Activated CD4-positive, alpha-beta T cell treated with anti-CD3 and anti-CD28 coated beads for 4 hours (primary cell): Measurements from ENCODE around the gene CDH23.

Source experiments
- DNase-seq, 2 donors: peaks; one replicate each; pipeline ENCODE4 v3.0.0-alpha.2; 2020

Gene CDH23

DNA sequence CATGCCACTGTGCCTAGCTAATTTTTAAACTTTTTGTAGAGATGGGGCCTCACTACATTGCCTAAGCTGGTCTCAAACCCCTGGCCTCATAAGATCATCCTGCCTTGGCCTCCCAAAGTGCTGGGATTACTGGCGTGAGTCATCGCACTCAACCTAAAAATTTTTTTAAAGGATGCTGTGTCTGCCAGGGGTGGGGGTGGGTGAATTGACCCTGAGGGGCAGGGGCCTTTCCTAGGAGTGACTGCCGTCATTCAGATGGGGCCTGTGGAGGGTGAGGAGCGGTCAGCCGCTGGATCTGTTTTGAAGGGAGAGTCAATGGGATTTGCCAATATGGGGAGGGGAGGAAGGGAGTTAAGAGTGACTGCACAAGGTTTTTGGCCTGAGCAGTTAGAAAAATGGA lies 233.4 kb downstream of the CDH23 start:
- no peak for DNase-seq

DNA sequence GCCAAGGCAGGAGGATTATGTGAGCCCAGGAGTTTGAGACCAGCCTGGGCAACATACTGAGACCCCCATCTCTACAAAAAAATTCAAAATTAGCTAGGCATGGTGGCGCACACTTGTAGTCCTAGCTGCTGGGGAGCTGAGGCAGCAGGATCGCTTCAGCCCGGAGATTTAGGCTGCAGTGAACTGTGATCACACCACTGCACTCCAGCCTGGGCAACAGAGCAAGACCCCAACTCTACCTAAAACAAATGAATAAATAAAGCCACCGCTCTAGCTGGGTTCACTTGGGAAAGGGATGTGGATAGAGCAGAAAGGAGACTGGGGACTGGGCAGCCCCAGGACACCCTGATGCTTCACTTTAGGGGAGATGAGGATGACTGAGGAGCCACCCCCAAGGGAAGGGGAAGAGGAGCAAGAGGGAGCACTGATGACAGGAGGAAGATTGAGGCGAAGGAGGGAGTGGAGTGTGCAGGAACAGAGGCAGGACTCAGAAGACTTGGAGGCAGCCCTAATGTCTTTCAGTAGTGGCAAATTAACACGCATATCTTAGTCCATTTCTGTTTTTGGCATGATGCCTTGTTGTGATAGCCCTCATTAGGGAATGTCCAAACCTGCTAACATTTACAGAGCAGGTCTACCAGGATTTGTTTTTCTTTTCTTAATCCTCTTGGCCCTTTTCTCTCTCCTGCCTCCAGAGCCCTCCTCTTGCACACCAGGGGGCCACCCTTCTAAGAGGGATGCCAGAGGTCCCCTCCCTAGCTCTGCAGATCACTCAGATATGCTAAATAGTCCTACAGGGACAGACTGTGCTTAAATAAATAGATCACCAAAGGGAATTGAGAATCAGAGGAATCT lies 234.5 kb downstream of the CDH23 start:
- DNase-seq = no peak

DNA sequence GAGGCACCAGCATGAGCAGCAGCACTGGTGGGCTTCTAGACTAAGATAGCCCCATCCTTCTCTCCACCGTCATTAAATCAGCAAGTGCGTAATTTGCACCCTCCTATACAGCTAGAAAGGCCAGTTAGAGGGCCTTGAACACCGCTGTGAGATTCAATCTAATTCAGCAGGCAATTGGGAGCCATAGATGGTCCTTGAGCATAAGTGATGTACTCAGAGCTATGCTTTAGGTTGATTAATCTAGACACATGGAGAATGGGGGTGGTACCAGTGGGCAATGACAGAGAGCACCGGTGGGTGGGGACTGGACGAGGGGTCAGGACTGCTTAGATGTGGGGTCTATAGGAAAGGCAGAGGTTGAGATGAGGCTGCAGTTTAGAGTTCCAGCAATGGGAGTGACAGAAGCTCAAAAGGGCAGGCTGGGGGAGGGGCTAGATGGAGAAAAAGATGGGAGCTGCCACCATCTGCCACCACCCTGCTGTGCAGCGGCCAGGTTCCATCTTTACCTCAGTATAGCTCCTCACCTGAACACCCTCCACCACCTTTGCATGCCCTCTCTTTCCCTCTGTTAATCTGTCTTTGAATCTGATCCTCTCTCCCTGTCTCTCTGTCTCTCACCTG lies 235.6 kb downstream of the CDH23 start:
- no peak for DNase-seq

DNA sequence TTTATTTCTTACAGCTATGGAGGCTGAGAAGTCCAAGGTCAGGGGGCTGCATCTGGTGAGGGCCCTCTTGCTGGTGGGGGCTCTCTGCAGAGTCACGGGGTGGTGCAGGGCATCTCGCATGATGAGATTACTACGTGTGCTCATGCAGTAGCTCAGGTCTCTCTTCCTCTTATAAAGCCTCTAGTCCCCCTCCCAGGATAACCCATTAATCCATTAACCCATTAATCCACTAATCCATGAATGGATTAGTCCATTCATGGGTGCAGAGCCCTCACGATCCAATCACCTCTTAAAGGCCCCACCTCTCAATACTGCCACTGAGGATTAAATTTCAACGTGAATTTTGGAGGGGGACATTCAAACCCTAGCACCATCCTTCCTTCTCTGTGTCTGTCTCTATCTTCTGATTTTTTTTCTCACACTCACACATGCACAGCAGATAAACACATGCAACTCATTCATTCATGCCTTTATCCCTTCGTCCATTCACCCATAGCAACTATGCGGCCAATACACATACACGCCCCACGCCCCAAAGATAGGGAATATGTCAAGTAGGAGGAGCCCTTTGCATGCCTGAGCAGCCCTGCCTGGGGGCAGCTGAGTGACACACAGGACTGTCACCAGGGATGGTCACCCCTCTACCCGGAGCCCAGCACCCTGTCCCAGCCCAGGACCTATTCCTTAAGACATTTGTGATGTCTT lies 236.3 kb downstream of the CDH23 start:
- DNase-seq = no peak

DNA sequence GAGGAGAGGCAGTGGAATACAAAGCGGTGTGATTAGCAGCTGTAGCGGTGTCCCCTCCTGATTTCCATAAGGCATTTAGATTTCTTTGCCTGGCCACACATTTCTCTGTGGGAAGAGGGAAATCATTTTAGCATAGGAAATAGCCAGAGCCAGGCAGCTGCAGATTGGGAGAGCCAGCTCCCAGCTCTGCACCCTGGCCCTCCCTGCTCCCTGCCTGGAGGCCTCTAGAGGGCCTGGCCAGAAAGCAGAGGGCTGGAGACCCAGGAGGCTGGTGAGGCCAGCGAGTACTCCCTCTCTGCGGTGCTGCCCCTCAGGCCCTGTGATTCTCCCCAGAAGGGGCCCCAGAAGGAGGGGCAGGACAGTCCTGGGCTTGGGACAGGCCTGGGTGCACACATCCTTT lies 237.2 kb downstream of the CDH23 start:
- no peak for DNase-seq

DNA sequence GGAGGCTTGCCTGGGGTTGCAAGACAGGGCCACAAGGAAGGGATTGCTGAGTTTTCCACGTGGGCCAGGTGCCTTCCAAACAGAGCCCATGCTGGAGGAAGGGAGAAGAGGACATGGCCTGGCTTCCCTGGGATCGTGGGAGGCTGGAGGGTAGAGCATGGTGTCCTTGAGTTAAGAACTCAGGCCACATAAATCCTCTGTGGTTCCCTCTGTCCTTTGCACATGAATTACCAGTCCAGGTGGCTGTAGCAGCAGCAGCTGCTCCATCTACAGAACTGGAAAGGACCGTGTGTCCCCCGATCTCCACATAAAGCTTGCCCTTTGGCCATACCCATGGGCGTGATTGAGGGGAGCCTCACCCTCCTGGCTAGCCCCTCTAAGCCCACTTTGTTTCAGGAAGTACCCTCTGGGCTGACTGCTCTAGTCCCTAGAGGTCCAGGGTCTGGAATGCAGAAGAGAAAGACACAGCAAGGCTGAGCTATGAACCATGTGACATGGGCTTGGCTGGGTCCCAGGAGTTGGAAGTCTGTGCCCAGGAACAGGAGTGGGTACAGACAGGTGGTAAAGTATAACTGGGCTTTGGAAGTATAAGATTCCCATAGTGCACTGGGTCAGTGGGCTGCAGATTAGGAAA lies 237.9 kb downstream of the CDH23 start:
- DNase-seq = no peak

DNA sequence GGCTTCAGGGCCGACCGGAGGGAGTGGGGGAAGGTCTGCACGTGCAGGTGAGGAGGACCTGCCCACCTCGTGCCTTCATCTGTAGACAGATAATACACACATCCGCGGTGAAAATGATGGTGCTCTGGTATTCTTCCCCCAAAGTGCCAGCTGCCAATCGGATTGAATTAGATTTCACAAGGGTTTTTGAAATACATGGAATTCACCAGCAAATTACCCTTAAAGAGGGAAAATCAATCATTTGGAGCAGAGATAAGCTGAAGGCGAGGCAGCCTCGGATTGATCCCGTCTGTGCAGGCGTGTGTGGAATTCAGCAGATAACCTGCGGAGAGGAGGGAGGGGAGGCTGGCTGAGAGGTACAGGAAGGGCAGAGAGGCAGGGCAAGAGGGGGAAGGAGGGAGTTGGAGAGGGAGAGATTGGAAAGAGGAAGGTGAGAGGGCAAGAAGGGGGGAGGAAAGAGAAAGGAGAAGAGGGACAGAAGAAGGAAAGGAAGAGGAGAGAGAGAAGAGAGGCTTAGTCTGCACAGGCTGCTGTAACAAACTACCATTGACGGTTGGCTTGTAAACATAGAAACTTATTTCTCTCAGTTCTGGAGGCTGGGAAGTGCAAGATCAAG lies 238.6 kb downstream of the CDH23 start:
- no peak for DNase-seq

DNA sequence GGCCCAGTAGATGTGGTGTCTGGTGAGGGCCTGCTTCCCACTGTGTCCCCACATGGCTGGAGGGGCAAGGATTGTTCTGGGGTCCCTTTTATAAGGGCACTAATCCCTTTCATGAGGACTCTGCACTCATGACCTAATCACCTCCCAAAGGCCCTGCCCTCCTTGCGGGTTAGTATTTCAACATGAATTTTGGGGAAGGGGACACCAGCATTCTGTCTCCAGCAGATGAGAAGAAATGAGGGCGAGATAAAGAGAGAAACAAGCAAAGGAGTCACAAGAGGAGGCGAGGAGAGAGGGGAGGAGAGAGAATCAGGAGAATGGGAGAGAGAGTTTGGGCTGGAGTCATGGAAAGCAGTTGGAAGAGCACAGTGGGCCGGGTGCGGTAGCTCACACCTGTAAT lies 239.1 kb downstream of the CDH23 start:
- no peak for DNase-seq

DNA sequence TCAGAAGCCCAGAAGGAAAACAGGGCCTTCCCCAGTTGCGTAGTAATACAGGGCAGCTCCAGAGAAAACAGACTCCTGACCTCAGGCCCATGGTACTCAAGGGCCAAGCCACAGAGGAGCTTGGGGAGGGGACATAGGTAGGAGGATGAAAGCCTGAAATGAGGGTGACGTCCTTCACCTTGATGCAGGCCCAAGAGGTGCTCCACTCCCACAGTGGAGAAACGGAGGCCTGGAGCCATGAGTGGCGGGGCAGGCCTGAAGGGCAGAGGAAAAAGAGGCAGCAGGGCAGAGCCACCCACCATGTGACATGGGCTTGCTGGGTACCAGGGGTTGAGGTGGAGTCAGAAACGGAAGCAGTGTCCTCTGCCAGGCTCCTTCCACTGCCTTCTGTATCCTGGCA lies 239.9 kb downstream of the CDH23 start:
- DNase-seq = no peak

DNA sequence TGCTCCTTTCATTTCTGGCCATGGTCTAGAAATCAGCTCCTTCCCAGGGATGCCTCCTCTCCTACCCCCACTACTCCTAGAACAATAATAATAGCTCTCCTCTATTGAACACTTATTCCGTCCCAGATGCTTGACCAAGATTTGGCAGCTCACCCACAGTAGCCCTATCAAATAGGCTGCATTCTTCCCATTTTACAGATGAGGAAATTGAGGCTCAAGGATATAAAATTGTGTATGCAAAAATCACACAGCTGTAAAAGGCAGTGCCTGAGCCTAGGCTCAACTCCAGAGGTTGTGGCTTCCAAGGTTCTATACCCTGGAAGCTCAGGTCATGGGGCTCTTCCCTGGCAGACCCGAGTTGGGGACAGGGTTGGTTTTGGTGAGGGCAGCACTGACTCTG lies 240.6 kb downstream of the CDH23 start:
- DNase-seq = no peak

DNA sequence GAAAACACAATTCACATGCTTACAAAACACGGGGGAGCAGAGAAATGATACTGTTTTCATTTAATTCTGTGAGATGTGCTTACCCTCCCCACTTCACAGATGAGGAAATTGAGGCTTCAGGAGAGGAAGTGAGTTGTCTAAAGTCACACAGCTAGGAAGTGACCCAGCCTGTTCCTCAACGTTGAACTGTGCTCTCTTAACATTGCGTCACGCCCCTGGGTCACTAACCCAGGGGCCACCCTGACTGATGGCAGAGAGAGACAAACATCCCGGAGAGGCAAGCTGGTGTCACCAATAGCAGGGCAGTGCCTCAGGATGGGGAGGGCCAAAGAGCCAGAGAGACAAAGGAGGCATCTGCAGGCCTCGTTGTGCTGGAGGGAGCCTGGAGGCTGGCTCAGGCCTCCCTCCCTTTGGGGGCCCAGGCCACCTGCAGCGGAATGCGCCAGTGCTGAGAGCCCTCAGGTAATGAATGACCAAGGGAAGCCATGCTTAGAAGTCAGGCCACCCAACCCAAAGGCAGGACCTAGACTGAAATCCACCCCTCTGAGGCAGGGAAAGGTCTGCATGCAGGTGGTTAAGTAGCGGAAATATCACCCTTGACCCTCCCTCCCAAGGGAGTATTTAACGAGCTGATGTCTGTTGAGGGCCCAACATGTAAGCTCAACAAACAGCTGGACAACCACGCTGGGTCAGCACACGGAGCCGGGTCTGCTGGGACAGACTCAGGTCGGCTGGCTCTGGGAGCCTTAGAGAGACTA lies 241.5 kb downstream of the CDH23 start:
- no peak for DNase-seq

DNA sequence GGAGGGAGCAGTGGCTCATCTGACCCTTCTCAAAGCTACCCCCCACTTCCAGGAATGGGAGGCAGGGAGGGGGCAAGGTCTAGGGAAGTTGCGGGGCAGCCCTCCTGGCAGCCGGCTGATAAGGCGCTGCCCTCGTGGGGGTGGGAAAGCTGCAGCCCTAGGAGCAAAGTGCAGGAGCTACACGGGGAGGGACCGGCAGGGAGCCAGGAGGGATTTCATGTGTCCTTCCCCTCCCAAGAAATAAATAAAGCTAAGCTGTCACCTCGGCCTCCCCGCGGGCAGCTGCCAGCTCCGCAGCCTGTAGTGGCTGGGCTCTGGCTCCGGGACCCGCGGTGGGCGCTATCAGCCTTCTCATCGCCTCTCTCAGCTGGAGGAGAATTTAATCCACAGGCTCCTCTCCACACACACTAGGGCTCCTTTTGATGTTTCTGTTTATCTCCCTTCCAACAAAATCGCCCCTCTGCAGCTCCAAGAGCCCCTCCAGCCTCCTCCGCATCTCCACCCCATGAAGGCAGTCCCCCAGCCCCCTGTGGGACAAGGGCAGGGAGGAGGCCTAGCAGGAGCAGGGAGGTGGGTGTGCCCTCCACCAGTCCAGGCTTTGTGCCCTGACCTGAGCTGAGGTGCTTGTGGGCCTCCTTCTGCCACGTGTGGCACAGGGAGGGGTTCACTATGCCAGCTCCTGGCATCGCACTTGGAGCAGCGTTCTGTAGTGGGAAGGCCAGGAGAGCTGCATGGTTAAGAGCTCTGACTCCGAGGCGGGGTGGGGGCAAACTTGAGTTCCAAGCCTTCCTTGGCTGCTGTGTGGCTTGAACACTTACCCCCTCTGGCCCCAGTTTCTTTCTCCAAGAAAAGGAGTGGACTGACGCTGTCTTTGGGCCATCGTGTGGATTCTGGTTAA lies 242.4 kb downstream of the CDH23 start:
- no peak for DNase-seq

DNA sequence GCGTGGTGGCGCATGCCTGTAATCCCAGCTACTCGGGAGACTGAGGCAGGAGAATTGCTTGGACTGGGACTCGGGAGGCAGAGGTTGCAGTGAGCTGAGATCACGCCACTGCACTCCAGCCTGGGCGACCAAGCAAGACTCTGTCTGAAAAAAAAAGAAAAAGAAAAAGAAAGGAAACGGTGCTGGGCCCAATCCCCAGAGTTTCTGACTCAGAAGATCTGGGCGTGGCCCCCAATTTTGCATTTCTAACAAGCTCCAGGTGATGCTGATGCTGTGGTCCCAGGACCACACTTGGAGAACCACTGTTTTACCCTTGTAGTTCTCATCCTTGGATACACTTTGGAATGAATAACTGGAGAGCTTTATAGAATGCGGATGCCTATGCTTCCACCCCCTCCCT lies 243.9 kb downstream of the CDH23 start:
- DNase-seq = no peak

DNA sequence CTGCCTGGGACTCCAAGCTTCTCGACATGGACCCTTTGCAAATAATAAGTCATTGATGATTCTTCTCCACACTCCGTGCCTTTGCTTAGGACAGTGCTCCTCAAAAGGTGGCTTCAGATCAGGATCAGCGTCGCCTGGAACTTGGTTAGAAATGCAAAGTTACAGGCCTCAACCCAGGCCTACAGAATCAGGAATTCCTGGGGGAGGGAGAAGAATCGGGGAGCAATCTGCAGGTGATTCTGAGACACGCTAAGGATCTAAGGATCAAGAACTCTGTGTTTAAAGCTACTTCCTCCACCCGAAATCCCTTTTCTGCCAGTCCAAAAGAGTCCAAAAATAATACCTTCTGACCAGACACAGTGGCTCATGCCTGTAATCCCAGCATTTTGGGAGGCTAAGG lies 244.7 kb downstream of the CDH23 start:
- no peak for DNase-seq

DNA sequence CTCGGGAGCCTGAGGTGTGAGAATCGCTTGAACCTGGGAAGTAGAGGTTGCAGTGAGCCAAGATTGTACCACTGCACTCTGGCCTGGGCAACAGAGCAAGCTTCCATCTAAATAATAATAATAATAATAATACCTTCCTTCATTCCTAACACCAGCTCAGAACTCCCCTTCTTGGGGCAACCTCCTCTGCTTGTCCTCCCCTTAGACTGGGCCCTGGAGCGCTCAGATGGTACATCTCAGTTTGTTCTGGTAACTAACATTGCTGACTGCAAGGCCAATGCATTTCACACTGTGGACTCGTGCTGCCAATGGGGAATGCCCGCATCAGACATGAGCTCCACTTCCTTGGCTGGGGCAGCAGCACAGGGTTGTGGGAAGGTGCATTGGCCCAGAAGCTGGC lies 245.3 kb downstream of the CDH23 start:
- no peak for DNase-seq

DNA sequence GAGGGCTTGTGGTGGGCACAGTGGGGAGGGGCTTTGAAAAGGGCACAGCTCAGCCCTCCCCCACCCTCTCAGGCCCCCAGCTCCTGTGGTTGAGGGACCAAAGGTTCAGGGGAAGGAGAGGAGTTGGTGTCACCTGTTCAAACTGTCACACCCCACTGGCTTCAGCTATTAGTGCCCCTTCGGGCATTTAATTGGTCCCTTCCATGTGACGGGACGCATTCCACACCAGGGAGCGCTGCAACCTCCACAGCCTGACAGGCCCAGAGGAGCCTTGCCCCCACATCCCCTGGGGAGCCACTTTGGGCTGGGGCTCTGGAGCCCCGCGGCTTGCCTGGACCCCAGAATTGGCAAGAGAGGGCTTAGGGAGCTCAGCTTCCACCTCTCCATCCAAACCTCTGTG lies 247.2 kb downstream of the CDH23 start:
- no peak for DNase-seq

DNA sequence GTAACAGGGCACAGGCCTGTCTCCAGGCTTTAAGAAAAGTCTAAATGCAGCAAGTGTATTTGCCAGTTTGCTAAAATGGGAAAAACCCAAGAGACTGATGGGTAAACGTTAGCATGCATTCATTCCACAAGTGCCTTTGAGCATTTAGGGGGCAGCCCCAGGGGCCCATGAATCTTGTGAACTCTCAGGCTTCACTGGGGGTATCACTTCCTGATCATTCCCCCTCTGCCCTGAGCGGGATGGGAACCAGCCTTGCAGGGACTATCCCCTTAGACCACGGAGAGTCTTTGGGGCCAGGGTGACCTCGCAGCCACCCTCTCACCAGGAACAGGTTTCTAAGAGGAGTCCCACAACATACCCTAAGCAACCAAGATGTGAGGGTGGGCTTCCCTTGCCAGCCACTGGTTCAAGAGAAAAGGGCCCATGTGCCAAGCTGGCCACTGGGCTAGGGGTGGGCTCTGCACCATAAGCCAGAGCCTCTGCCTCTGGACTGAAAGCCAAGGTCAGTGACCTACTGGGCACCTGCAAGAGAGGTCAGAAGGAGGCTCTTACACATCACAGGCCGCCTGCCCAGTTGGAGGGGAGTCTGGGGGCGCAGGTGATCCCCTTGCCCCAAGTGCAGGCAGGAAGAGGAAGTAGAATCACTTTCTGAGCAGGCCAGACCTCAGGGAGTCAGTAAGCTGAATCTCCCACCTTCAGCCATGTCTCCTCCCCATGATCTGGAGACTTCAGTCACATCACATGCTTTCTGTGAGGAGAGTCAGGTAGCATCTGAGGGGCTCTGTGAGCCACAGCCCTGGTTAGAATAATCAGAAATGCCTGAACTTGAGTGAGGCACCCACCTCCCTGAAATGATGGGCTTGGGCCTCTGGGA lies 247.8 kb downstream of the CDH23 start:
- no peak for DNase-seq

DNA sequence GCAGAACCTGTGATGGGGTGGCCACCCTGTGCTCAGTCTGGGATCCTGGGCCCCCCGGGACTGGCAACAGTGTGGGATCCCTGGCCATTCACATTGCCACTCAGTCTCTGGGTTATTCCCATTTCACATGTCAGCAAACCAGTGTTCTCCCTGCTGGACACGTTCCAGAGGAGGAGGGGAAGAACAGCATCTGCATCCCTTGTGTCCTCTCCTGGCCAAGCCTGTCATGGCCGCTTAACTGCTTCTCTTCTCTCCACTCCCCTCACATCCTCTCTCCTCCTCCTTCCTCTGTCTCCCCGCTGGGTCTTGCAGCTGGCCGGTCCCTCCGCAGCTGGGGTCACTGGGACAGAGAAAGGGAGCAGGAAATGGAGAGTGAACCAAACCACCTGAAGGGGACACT lies 248.5 kb downstream of the CDH23 start:
- no peak for DNase-seq

DNA sequence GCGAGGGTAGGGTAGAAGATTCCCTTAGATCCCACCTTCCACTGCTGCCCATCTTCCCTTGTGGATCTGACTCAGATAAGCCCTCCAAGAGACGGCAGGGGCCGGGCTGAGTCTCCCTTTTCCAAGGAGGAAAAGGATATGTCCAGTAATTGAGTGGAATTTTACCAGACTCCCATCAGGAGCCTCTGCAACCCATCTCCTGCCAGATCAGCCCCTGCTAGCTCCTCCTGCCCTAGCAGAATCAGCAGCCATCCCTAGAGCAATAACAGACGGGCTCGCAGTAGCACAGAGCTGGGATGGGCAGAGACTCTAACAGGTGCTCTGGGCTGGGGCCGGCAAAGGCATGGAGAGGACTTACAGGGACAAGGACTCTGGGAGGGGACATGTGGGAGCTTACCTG lies 249.3 kb downstream of the CDH23 start:
- no peak for DNase-seq

DNA sequence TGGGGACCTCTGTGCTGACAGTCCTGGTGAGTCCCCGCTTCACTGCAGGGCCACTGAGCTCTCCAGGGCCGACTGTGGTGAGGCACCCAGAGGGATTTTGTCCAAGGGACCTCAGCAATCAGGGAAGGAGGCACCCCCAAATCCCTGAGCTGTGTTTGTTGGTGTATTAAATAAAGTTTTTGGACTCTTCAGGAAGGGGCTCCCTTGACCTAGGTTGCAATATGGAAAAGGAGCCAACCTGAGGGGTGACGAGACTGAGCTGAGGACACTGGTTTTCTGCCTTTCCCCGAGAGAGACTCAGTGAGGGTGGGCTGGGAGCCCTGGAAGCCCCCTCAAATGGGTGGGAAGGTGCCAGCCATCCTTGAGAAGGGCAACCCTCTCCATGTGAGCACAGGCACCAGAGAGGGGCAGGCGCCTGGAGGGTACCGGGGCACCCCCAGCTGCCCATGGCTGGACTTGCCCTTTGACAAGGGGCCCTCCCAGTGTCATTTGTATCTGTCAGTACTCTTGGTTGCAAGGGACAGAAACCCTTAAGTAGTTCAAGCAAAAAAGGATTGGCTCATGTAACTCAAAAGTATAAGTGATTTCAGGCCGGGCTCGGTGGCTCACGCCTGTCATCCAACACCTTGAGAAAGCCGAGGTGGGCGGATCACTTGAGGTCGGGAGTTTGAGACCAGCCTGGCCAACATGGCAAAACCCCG lies 250.0 kb downstream of the CDH23 start:
- DNase-seq = no peak
